Adrenal gland (tissue), 12 donors: ENCODE measurements around the gene TULP1. TPM values are rescaled to one million over a fixed set of nuclear protein-coding genes. Genes with fewer than 3 reads are reported as not detected.

ENCODE experiments used
- DNase-seq, 7 donors: peaks; one replicate each; pipeline ENCODE4 v3.0.0-alpha.2; 2019 to 2020
- H3K27ac ChIP-seq, 5 donors: fragments of 200-600 bp; sonication (generic) in 4 of 5; 1 replicate in 3 of 5; 2 replicates in 2 of 5; pipeline versions ENCODE4 v1.5.1 to v1.8.0; 2016 to 2020; ENCODE audit warnings: mild to moderate bottlenecking in 1 of 5
- H3K27me3 ChIP-seq: fragments of 200-600 bp; 2 replicates; pipeline ENCODE4 v1.8.0; 2021
- H3K36me3 ChIP-seq, 2 donors: fragments of 200-600 bp; replicated peaks in 1 of 2; 1 replicate in 1 of 2; 2 replicates in 1 of 2; pipeline versions ENCODE4 v1.5.1 to v1.8.0; 2018 to 2022
- H3K4me1 ChIP-seq, 2 donors: fragments of 200-600 bp; replicated peaks in 1 of 2; 1 replicate in 1 of 2; 2 replicates in 1 of 2; pipeline versions ENCODE4 v1.5.1 to v1.8.0; 2018 to 2021
- H3K4me3 ChIP-seq, 4 donors: fragments of 200-600 bp; sonication (generic) in 3 of 4; one replicate each; pipeline ENCODE4 v1.5.1; 2016 to 2018
- H3K9me3 ChIP-seq, 3 donors: fragments of 200-600 bp; sonication (generic) in 1 of 3; replicated peaks in 1 of 3; 1 replicate in 2 of 3; 2 replicates in 1 of 3; pipeline versions ENCODE4 v1.5.1 to v1.8.0; 2016 to 2021
- CTCF ChIP-seq, 6 experiments: fragments of 450-650 bp in 4 of 6; fragments of 200-600 bp in 2 of 6; sonication (generic) in 1 of 6; IDR thresholded peaks; 1 replicate in 5 of 6; 2 replicates in 1 of 6; pipeline versions ENCODE4 v1.5.1 to v1.8.0; 2016 to 2021; ENCODE audit warnings: antibody characterized with exemption in 6 of 6, mild to moderate bottlenecking in 2 of 6, moderate library complexity in 1 of 6
- POLR2A ChIP-seq, 2 donors: fragments of 450-650 bp; IDR thresholded peaks; one replicate each; pipeline ENCODE4 v1.6.1; 2017; ENCODE audit warnings: antibody characterized with exemption in 2 of 2, mild to moderate bottlenecking in 2 of 2, moderate library complexity in 1 of 2
- WGBS, 4 donors: extraction: QIAGEN DNeasy Blood & Tissue Kit in 2 of 4; methylation state at CpG; one replicate each; pipeline versions ENCODE4 v1.1.5 to v1.1.7; 2013 to 2017; 5-methylcytosine and 5-hydroxymethylcytosine counted together
- intact Hi-C, 2 donors: fragments of 100-400 bp; cut with DNase I; formaldehyde crosslinking; loops; one replicate each; pipeline versions ENCODE4 v1.14.1 to v1.15.0; 2022 to 2023
- polyA plus RNA-seq, 3 donors: library from polyadenylated mRNA; stranded (reverse); fragments of 200-250 nt in 2 of 3; fragments of 350-450 nt in 1 of 3; fragmentation: Illumina TruSeq in 1 of 3; extraction: RNeasy Lipid Tissue Mini Kit (QIAGEN cat#74804) in 1 of 3; gene quantifications; one replicate each; pipeline ENCODE4 v1.2.3, GENCODE V29; 2013 to 2014
- total RNA-seq, 9 donors: library from RNA; depleted of rRNA in 4 of 9; stranded (reverse); fragments of >200 nt in 4 of 9; fragments of 120-200 nt in 1 of 9; fragmentation: NEBNext Ultra II Directional in 1 of 9; extraction: Animal tissue kit (Norgen Biotek cat#: 25700) in 1 of 9; gene quantifications; one replicate each; pipeline versions ENCODE4 v1.1.0 to v1.2.4, GENCODE V29; 2013 to 2023
- donor health status: healthy with polysubstance abuse.
- donor health status: Bipolar disorder and iron deficiency.
- donor health status: DM: yes; HTN: yes; CAD: no.
- donor health status: DM: no; HTN: no; CAD: no.
- donor health status: DM: no; HTN: no; CAD: no.
- donor health status: DM: yes; HTN: yes; CAD: no.

Gene TULP1
- total and polyA plus RNA-seq, 12 donors: 0.06 to 0.80 (median 0.07) TPM; not detected in 9

GRCh38 chr6:35550437-35550836, 37.7 kb upstream of the TULP1 start:
- WGBS, 4 donors: 61 to 88% (median 77%) methylated on average over 1 of the region's 1 CpG
- H3K4me1 ChIP-seq: no peaks in the 10 kb centered on the region
- DNase-seq: no peak
- H3K27me3 ChIP-seq: no peaks in the 10 kb centered on the region
- H3K9me3 ChIP-seq: peaks cover 0 to 11% (median 5%) of the 10 kb centered on the region in 3 donors
- no peaks in the 10 kb centered on the region for H3K36me3 ChIP-seq
- intact Hi-C loops: no loop called here
- no peak overlapping the region for H3K4me3 ChIP-seq
- no peak for TF ChIP-seq CTCF (IDR thresholded peaks at IDR 0.05)
- TF ChIP-seq POLR2A (IDR thresholded peaks at IDR 0.05): no peak
- H3K27ac ChIP-seq: no peak overlapping the region

GRCh38 chr6:35547676-35548075, 35.0 kb upstream of the TULP1 start:
- no peak overlapping the region for H3K27ac ChIP-seq
- no peaks in the 10 kb centered on the region for H3K36me3 ChIP-seq
- intact Hi-C loops: no loop called here
- H3K27me3 ChIP-seq: no peaks in the 10 kb centered on the region
- no peaks in the 10 kb centered on the region for H3K4me1 ChIP-seq
- no peak overlapping the region for H3K4me3 ChIP-seq
- 51 to 58% (median 55%) methylated on average over 6 of the region's 6 CpGs for WGBS, 4 donors
- H3K9me3 ChIP-seq: peaks cover 0 to 11% (median 5%) of the 10 kb centered on the region in 3 donors
- TF ChIP-seq CTCF (IDR thresholded peaks at IDR 0.05): no peak
- no peak for TF ChIP-seq POLR2A (IDR thresholded peaks at IDR 0.05)
- no peak for DNase-seq

- no peak overlapping the region for H3K27ac ChIP-seq
- WGBS, 4 donors: 64 to 67% (median 66%) methylated on average over 12 to 13 of the region's 13 CpGs
- peaks cover 0 to 5% (median 0%) of the 10 kb centered on the region in 3 donors for H3K9me3 ChIP-seq
- H3K27me3 ChIP-seq: no peaks in the 10 kb centered on the region
- intact Hi-C loops: no loop called here
- H3K4me3 ChIP-seq: no peak overlapping the region
- no peak for DNase-seq
- TF ChIP-seq CTCF (IDR thresholded peaks at IDR 0.05): no peak
- TF ChIP-seq POLR2A (IDR thresholded peaks at IDR 0.05): no peak
- no peaks in the 10 kb centered on the region for H3K36me3 ChIP-seq
- H3K4me1 ChIP-seq: no peaks in the 10 kb centered on the region
Measured at GRCh38 chr6:35544769-35545361, 32.2 kb upstream of the TULP1 start.

- intact Hi-C loops: no loop called here
- DNase-seq: no peak
- WGBS, 4 donors: 77 to 82% (median 81%) methylated on average over 16 of the region's 16 CpGs
- TF ChIP-seq POLR2A (IDR thresholded peaks at IDR 0.05) (no peak), CTCF (IDR thresholded peaks at IDR 0.05) (no peak)
- no peaks in the 10 kb centered on the region for H3K4me1 ChIP-seq
- no peak overlapping the region for H3K4me3 ChIP-seq
- H3K27ac ChIP-seq: no peak overlapping the region
- no peaks in the 10 kb centered on the region for H3K9me3 ChIP-seq
- no peaks in the 10 kb centered on the region for H3K27me3 ChIP-seq
- no peaks in the 10 kb centered on the region for H3K36me3 ChIP-seq
Measured at GRCh38 chr6:35543459-35544193, 30.9 kb upstream of the TULP1 start.
